HepG2 (cell line): Measurements from ENCODE around the gene WNK1. TPM values are rescaled to one million over a fixed set of nuclear protein-coding genes. Genes with fewer than 3 reads are reported as not detected.

Source experiments
- ATAC-seq: fragments of 200-7000 bp; cut with Tn5 transposase; 3 replicates; pipeline ENCODE4 v1.9.1; 2020; ENCODE audit warnings: mild to moderate bottlenecking, moderate library complexity
- BruUV-seq: library from RNA; stranded (reverse); fragments of 400-500 nt; replicated peaks from 2 replicates; lab custom pipeline; 2021; lab: Mats Ljungman, UMichigan
- CTCF ChIA-PET: fragments of 300-600 bp; formaldehyde crosslinking; extraction: SDS; loops from one replicate; lab custom pipeline; 2021; ENCODE audit warnings: low total read pairs, inconsistent platforms, low intra/inter-chr PET ratio; lab: Yijun Ruan, JAX
- POLR2A ChIA-PET: fragments of 350-600 bp; sonication (Branson Sonifier 250); formaldehyde crosslinking; loops from one replicate; lab custom pipeline; 2020; ENCODE audit warnings: antibody characterized with exemption, inconsistent platforms; lab: Yijun Ruan, JAX
- DNase-seq: peaks from one replicate; pipeline ENCODE4 v3.0.0-alpha.2; 2015; ENCODE audit warnings: low spot score
- FAIRE-seq: peaks from 3 replicates; lab custom pipeline; 2011; peaks lifted over from hg19 to GRCh38; lab: Jason Lieb, UNC
- H2AFZ ChIP-seq: one replicate; pipeline ENCODE4 v1.6.1; 2011; ENCODE audit warnings: low read length, inconsistent platforms
- H3K27ac ChIP-seq: fragments of 300-600 bp; 3 replicates; pipeline ENCODE4 v1.8.0; 2011; ENCODE audit warnings: mixed run types, mild to moderate bottlenecking, mixed read lengths, low read length, inconsistent platforms; ENCODE audit not compliant: insufficient read depth; ENCODE audit errors: extremely low read length
- H3K27me3 ChIP-seq, 2 experiments: fragments of 200-600 bp in 1 of 2; 2 replicates in 1 of 2; 3 replicates in 1 of 2; pipeline versions ENCODE4 v1.6.0 to v1.8.0; 2011; ENCODE audit warnings: low read length in 2 of 2, mild to moderate bottlenecking in 2 of 2, moderate library complexity in 2 of 2, inconsistent platforms in 1 of 2; ENCODE audit not compliant: insufficient read depth in 2 of 2, control insufficient read depth in 1 of 2
- H3K36me3 ChIP-seq, 2 experiments: fragments of 200-600 bp in 1 of 2; replicated peaks in 1 of 2; 2 replicates in 1 of 2; 3 replicates in 1 of 2; pipeline versions ENCODE4 v1.5.1 to v1.8.0; 2011; ENCODE audit warnings: low read length in 2 of 2, inconsistent platforms in 1 of 2; ENCODE audit not compliant: insufficient read depth in 2 of 2, control insufficient read depth in 1 of 2
- H3K4me1 ChIP-seq: 2 replicates; pipeline ENCODE4 v1.5.1; 2012; ENCODE audit warnings: low read length, inconsistent platforms; ENCODE audit not compliant: insufficient read depth
- H3K4me2 ChIP-seq: 2 replicates; pipeline ENCODE4 v1.6.0; 2011; ENCODE audit warnings: low read depth, low read length, inconsistent platforms
- H3K4me3 ChIP-seq, 3 experiments: fragments of 200-600 bp in 1 of 3; sonication (generic), shearing (Covaris generic) in 1 of 3; replicated peaks in 1 of 3; 2 replicates each; pipeline ENCODE4 v1.5.1; 2011 to 2016; ENCODE audit warnings: low read length in 3 of 3, inconsistent platforms in 2 of 3, low read depth in 2 of 3, mild to moderate bottlenecking in 2 of 3, control low read depth in 1 of 3, mixed read lengths in 1 of 3; ENCODE audit not compliant: insufficient read depth in 1 of 3
- H3K79me2 ChIP-seq: one replicate; pipeline ENCODE4 v1.6.1; 2011; ENCODE audit warnings: low read length, inconsistent platforms; ENCODE audit not compliant: insufficient read depth
- H3K9ac ChIP-seq: 2 replicates; pipeline ENCODE4 v1.6.0; 2011; ENCODE audit warnings: mild to moderate bottlenecking, low read depth, low read length, inconsistent platforms; ENCODE audit not compliant: insufficient read depth
- H3K9me3 ChIP-seq: 2 replicates; pipeline ENCODE4 v1.5.1; 2012; ENCODE audit warnings: mild to moderate bottlenecking, low read length
- H4K20me1 ChIP-seq: 2 replicates; pipeline ENCODE4 v1.6.0; 2011; ENCODE audit warnings: inconsistent platforms, mild to moderate bottlenecking, low read length, moderate library complexity; ENCODE audit not compliant: insufficient read depth
- ADNP ChIP-seq: sonication (generic); formaldehyde crosslinking; IDR thresholded peaks from 2 replicates; pipeline ENCODE4 v1.4.0; 2020; ENCODE audit warnings: missing genetic modification reagents
- CTCF ChIP-seq: sonication (generic); formaldehyde crosslinking; IDR thresholded peaks from 2 replicates; pipeline ENCODE4 v1.5.0; 2020; ENCODE audit warnings: mild to moderate bottlenecking, missing genetic modification reagents, moderate library complexity
- MTA1 ChIP-seq: sonication (generic); formaldehyde crosslinking; IDR thresholded peaks from 2 replicates; pipeline ENCODE4 v1.4.0; 2020; ENCODE audit warnings: missing genetic modification reagents, mild to moderate bottlenecking, borderline replicate concordance
- RORA ChIP-seq: sonication (generic); formaldehyde crosslinking; IDR thresholded peaks from 2 replicates; pipeline ENCODE4 v1.5.0; 2020; ENCODE audit warnings: mild to moderate bottlenecking, missing genetic modification reagents, moderate library complexity
- ZNF605 ChIP-seq: sonication (generic); formaldehyde crosslinking; IDR thresholded peaks from 2 replicates; pipeline ENCODE4 v1.8.0; 2022; ENCODE audit warnings: mild to moderate bottlenecking, missing genetic modification reagents
- ZNF777 ChIP-seq: sonication (generic); formaldehyde crosslinking; IDR thresholded peaks from 2 replicates; pipeline ENCODE4 v1.4.0; 2020; ENCODE audit warnings: missing genetic modification reagents
- WGBS: methylation state at CpG from one replicate; pipeline ENCODE4 v1.1.6; 2017; ENCODE audit warnings: low lambda C conversion rate; 5-methylcytosine and 5-hydroxymethylcytosine counted together
- in situ Hi-C: cut with HindIII; loops from 2 replicates; pipeline ENCODE4 v1.10.0; 2017; ENCODE audit warnings: low pct_unique_long_range_greater_than_20kb; ENCODE audit not compliant: extremely low pct_ligation_motif_present
- intact Hi-C: fragments of 100-400 bp; cut with micrococcal nuclease; formaldehyde crosslinking; loops from one replicate; pipeline ENCODE4 v1.10.0; 2022; ENCODE audit not compliant: unreplicated experiment
- polyA plus RNA-seq, 8 experiments: library from polyadenylated mRNA; depleted of rRNA in 3 of 8; stranded (reverse) in 7 of 8; unstranded in 1 of 8; fragments of >200 nt; fragmentation: Illumina TruSeq in 4 of 8; extraction: Trizol in 4 of 8; gene quantifications; 2 replicates each; pipeline versions ENCODE4 v1.2.1 to v1.2.3, GENCODE V29; 2011 to 2016; ENCODE audit warnings: low read depth in 4 of 8, missing spikeins in 1 of 8, mixed read lengths in 1 of 8; ENCODE audit not compliant: insufficient read depth in 1 of 8
- total RNA-seq, 5 experiments: library from RNA; depleted of rRNA; stranded (reverse); fragments of >200 nt; fragmentation: Illumina TruSeq; extraction: Trizol; gene quantifications; 2 replicates each; pipeline ENCODE4 v1.2.3, GENCODE V29; 2016; ENCODE audit warnings: low read depth in 1 of 5

The WNK1 gene
- total and polyA plus RNA-seq, 2 of the 13 experiments (the other 11 are each of a cell fraction or from before 2014, with no cell fraction given) = 31.1 to 54.8 TPM

- TF ChIP-seq RORA (CRISPR knock-in tag) (no peak), ADNP (CRISPR knock-in tag) (no peak), ZNF777 (CRISPR knock-in tag) (no peak), MTA1 (CRISPR knock-in tag) (no peak)
Measured at GRCh38 chr12:867905-868304, 115.5 kb downstream of the WNK1 start (continued).

GRCh38 chr12:868722-869121 lies 116.3 kb downstream of the WNK1 start:
- H3K9ac ChIP-seq = no peak overlapping the region
- H3K4me3 ChIP-seq = no peak overlapping the region
- no TSS peak for BruUV-seq
- H3K36me3 ChIP-seq = peaks cover 9 to 55% of the 10 kb centered on the region in 2 experiments
- FAIRE-seq (no peak), ATAC-seq (peak; percentile 51), DNase-seq (no peak)
- CTCF ChIA-PET = no interaction called here
- POLR2A ChIA-PET = no interaction called here
- 85% methylated on average over 1 of the region's 3 CpGs for WGBS
- no peaks in the 10 kb centered on the region for H3K79me2 ChIP-seq
- H3K27me3 ChIP-seq = no peaks in the 10 kb centered on the region
- H3K27ac ChIP-seq = no peak overlapping the region
- intact Hi-C loops (no loop called here), in situ Hi-C loops (no loop called here)
- TF ChIP-seq CTCF (CRISPR knock-in tag) (0 out of 2 replicates have a peak, but pooled peaks have one; percentile 18), ZNF605 (no peak)
- H3K9me3 ChIP-seq = no peaks in the 10 kb centered on the region
- no peak overlapping the region for H2AFZ ChIP-seq
- H3K4me2 ChIP-seq = no peak overlapping the region
- no peaks in the 10 kb centered on the region for H4K20me1 ChIP-seq
- H3K4me1 ChIP-seq = peaks cover 12% of the 10 kb centered on the region
